GM21528 (cell line): ENCODE data around the gene HARBI1.

Source experiments
- ATAC-seq: cut with Tn5 transposase; IDR thresholded peaks from one replicate; pipeline ENCODE4 v1.9.1; 2021; ENCODE audit warnings: mild to moderate bottlenecking, moderate library complexity; ENCODE audit not compliant: unreplicated experiment, low FRiP score

Gene HARBI1

GRCh38 chr11:46635557-46636139 lies 18.6 kb upstream of the HARBI1 start:
- no peak for ATAC-seq

- no peak for ATAC-seq
Measured at GRCh38 chr11:46633291-46634217, 16.5 kb upstream of the HARBI1 start.

- ATAC-seq: no peak
Measured at GRCh38 chr11:46632502-46632901, 15.5 kb upstream of the HARBI1 start.

GRCh38 chr11:46631676-46632075 lies 14.6 kb upstream of the HARBI1 start:
- ATAC-seq: no peak

GRCh38 chr11:46630237-46630636 lies 13.2 kb upstream of the HARBI1 start:
- no peak for ATAC-seq

GRCh38 chr11:46628961-46629360 lies 11.9 kb upstream of the HARBI1 start:
- no peak for ATAC-seq

GRCh38 chr11:46625406-46625805 lies 8.4 kb upstream of the HARBI1 start:
- no peak for ATAC-seq

- no peak for ATAC-seq
Measured at GRCh38 chr11:46618837-46619236, 1.8 kb upstream of the HARBI1 start.

GRCh38 chr11:46617972-46618314 lies 916 bp upstream of the HARBI1 start:
- no peak for ATAC-seq

GRCh38 chr11:46616551-46617133 lies 385 bp downstream of the HARBI1 start:
- no peak for ATAC-seq

- no peak for ATAC-seq
Measured at GRCh38 chr11:46615756-46616155, 1.3 kb downstream of the HARBI1 start.

- ATAC-seq: no peak
Measured at GRCh38 chr11:46612326-46612725, 4.7 kb downstream of the HARBI1 start.

GRCh38 chr11:46611526-46612304 lies 5.3 kb downstream of the HARBI1 start:
- ATAC-seq: no peak

- no peak for ATAC-seq
Measured at GRCh38 chr11:46609386-46609785, 7.6 kb downstream of the HARBI1 start.

- ATAC-seq: no peak
Measured at GRCh38 chr11:46607516-46607915, 9.5 kb downstream of the HARBI1 start.

- ATAC-seq: no peak
Measured at GRCh38 chr11:46604796-46605195, 12.2 kb downstream of the HARBI1 start.

GRCh38 chr11:46603704-46604308 lies 13.2 kb downstream of the HARBI1 start:
- ATAC-seq: no peak

GRCh38 chr11:46601129-46601528 lies 15.9 kb downstream of the HARBI1 start:
- no peak for ATAC-seq

- no peak for ATAC-seq
Measured at GRCh38 chr11:46600194-46600960, 16.6 kb downstream of the HARBI1 start.
